Psoas muscle (tissue), 8 donors: ENCODE data around the gene LPP. TPM values are rescaled to one million over a fixed set of nuclear protein-coding genes. Genes with fewer than 3 reads are reported as not detected.
A peak's percentile ranks its signal among the peaks of the same experiment; 100 is the strongest.

Source experiments
- ATAC-seq, 4 donors: fragments of 200-7000 bp; cut with Tn5 transposase; one replicate each; pipeline ENCODE4 v1.9.1; 2020; ENCODE audit warnings: moderate library complexity in 3 of 4, mild to moderate bottlenecking in 2 of 4
- DNase-seq, 2 donors: peaks; one replicate each; pipeline ENCODE4 v3.0.0-alpha.2; 2020
- H3K27ac ChIP-seq: fragments of 200-600 bp; one replicate; pipeline ENCODE4 v1.8.0; 2022
- H3K27me3 ChIP-seq, 3 donors: fragments of 200-600 bp in 1 of 3; one replicate each; pipeline versions ENCODE4 v1.6.1 to v1.8.0; 2013 to 2022; ENCODE audit warnings: low read length in 2 of 3, mild to moderate bottlenecking in 2 of 3, moderate library complexity in 1 of 3; ENCODE audit not compliant: insufficient read depth in 3 of 3
- H3K36me3 ChIP-seq, 2 donors: fragments of 200-600 bp in 1 of 2; one replicate each; pipeline versions ENCODE4 v1.6.1 to v1.8.0; 2013 to 2022; ENCODE audit warnings: low read depth in 1 of 2, mild to moderate bottlenecking in 1 of 2, moderate library complexity in 1 of 2; ENCODE audit not compliant: insufficient read depth in 1 of 2
- H3K4me1 ChIP-seq: fragments of 200-600 bp; one replicate; pipeline ENCODE4 v1.8.0; 2022
- H3K4me3 ChIP-seq: fragments of 200-600 bp; one replicate; pipeline ENCODE4 v1.8.0; 2022; ENCODE audit warnings: mild to moderate bottlenecking
- H3K9me3 ChIP-seq: fragments of 200-600 bp; one replicate; pipeline ENCODE4 v1.8.0; 2022
- CTCF ChIP-seq: fragments of 200-600 bp; IDR thresholded peaks from one replicate; pipeline ENCODE4 v1.8.0; 2022; ENCODE audit warnings: antibody characterized with exemption
- WGBS, 3 donors: extraction: QIAGEN DNeasy Blood & Tissue Kit; methylation state at CpG; one replicate each; pipeline versions ENCODE4 v1.1.6 to v1.1.7; 2013; 5-methylcytosine and 5-hydroxymethylcytosine counted together
- intact Hi-C, 2 donors: fragments of 100-400 bp; cut with DNase I; formaldehyde crosslinking; loops; one replicate each; pipeline versions ENCODE4 v1.11.0 to v1.14.2; 2022
- polyA plus RNA-seq, 3 donors: library from polyadenylated mRNA; stranded (reverse); fragments of 200-250 nt; gene quantifications; one replicate each; pipeline ENCODE4 v1.2.3, GENCODE V29; 2013
- total RNA-seq, 4 donors: library from RNA; stranded (reverse); fragmentation: NEBNext Ultra II Directional in 2 of 4; extraction: Animal tissue kit (Norgen Biotek cat#: 25700) in 2 of 4; gene quantifications; one replicate each; pipeline versions ENCODE4 v1.2.1 to v1.2.4, GENCODE V29; 2021 to 2023
- donor health status: healthy with polysubstance abuse.
- donor health status: DM: no; HTN: no; CAD: no; lungs with moderate emphysema.
- donor health status: Bipolar disorder and iron deficiency.
- donor health status: healthy.
- donor health status: DM: yes; HTN: yes; CAD: no.
- donor health status: DM: no; HTN: no; CAD: no.
- donor health status: DM: no; HTN: no; CAD: no.
- donor health status: DM: yes; HTN: yes; CAD: no.

The LPP gene
- total and polyA plus RNA-seq, 7 donors = 2.6 to 80.3 (median 42.8) TPM

- DNase-seq (no peak), ATAC-seq (peak in 1 of 4 donors; percentile 54)
- TF ChIP-seq CTCF = no peak
- 83 to 90% (median 85%) methylated on average over 3 of the region's 3 CpGs for whole genome bisulfite sequencing, 3 donors
- Histone ChIP-seq H3K27me3 (no peaks in the 10 kb centered on the region), H3K4me3 (no peak overlapping the region), H3K27ac (no peak overlapping the region), H3K9me3 (no peaks in the 10 kb centered on the region), H3K36me3 (peaks cover 0 to 15% of the 10 kb centered on the region in 2 donors), H3K4me1 (peaks cover 10% of the 10 kb centered on the region)
- intact Hi-C loops = no loop called here
Measured at GRCh38 chr3:188522115-188522514, 368.2 kb downstream of the LPP start.

- Histone ChIP-seq H3K4me3 (no peak overlapping the region), H3K27me3 (no peaks in the 10 kb centered on the region), H3K9me3 (no peaks in the 10 kb centered on the region), H3K27ac (no peak overlapping the region), H3K36me3 (peaks cover 0 to 15% of the 10 kb centered on the region in 2 donors), H3K4me1 (peaks cover 10% of the 10 kb centered on the region)
- no peak for ATAC-seq
- 91 to 92% (median 91%) methylated on average over 5 of the region's 5 CpGs for WGBS, 3 donors
- no peak for TF ChIP-seq CTCF
- intact Hi-C loops = no loop called here
- no peak for DNase-seq
Measured at GRCh38 chr3:188523291-188523690, 369.3 kb downstream of the LPP start.

GRCh38 chr3:188524052-188524451 lies 370.1 kb downstream of the LPP start:
- TF ChIP-seq CTCF = no peak
- H3K27ac ChIP-seq = no peak overlapping the region
- no peaks in the 10 kb centered on the region for H3K27me3 ChIP-seq
- no peak for DNase-seq
- no peak for ATAC-seq
- no peak overlapping the region for H3K4me3 ChIP-seq
- peaks cover 16% of the 10 kb centered on the region for H3K4me1 ChIP-seq
- H3K36me3 ChIP-seq = peaks cover 0 to 15% of the 10 kb centered on the region in 2 donors
- intact Hi-C loops = no loop called here
- WGBS, 3 donors = 63 to 97% (median 64%) methylated on average over 3 of the region's 3 CpGs
- H3K9me3 ChIP-seq = no peaks in the 10 kb centered on the region

- H3K4me1 ChIP-seq = peaks cover 15% of the 10 kb centered on the region
- H3K27me3 ChIP-seq = no peaks in the 10 kb centered on the region
- H3K27ac ChIP-seq = no peak overlapping the region
- intact Hi-C loops = no loop called here
- TF ChIP-seq CTCF = no peak
- no peak overlapping the region for H3K4me3 ChIP-seq
- peaks cover 0 to 15% of the 10 kb centered on the region in 2 donors for H3K36me3 ChIP-seq
- DNase-seq (peak; percentile 27 to 51), ATAC-seq (peak in 1 of 4 donors; percentile 36)
- 77 to 89% (median 80%) methylated on average over 5 of the region's 5 CpGs for WGBS, 3 donors
- H3K9me3 ChIP-seq = no peaks in the 10 kb centered on the region
Measured at GRCh38 chr3:188526057-188526456, 372.1 kb downstream of the LPP start.

GRCh38 chr3:188527389-188527788 lies 373.4 kb downstream of the LPP start:
- Histone ChIP-seq H3K4me1 (peaks cover 14% of the 10 kb centered on the region), H3K4me3 (no peak overlapping the region), H3K27me3 (no peaks in the 10 kb centered on the region), H3K27ac (no peak overlapping the region), H3K9me3 (no peaks in the 10 kb centered on the region), H3K36me3 (peaks cover 0 to 15% of the 10 kb centered on the region in 2 donors)
- WGBS, 3 donors = 94 to 98% (median 96%) methylated on average over 2 of the region's 2 CpGs
- no peak for TF ChIP-seq CTCF
- ATAC-seq (no peak), DNase-seq (no peak)
- intact Hi-C loops = no loop called here
